GM19468 (cell line): ENCODE results near the gene ZFP1.
A peak's percentile ranks its signal among the peaks of the same experiment; 100 is the strongest.

Experiments
- ATAC-seq: cut with Tn5 transposase; IDR thresholded peaks from one replicate; pipeline ENCODE4 v1.9.1; 2021; ENCODE audit warnings: mild to moderate bottlenecking, moderate library complexity, moderate number of reproducible peaks; ENCODE audit not compliant: unreplicated experiment; ENCODE audit errors: extremely low read depth

The ZFP1 gene

GRCh38 chr16:75148311-75149195, at the start of gene ZFP1:
TSS of gene ZFP1 (plus strand) at chr16:75148524. CDS start at chr16:75152952, 4,428 bp downstream.
- ATAC-seq: peak; percentile 71

- ATAC-seq: no peak
Observed at GRCh38 chr16:75099075-75099667, 49.2 kb upstream of the ZFP1 start.

- ATAC-seq: no peak
Observed at GRCh38 chr16:75099738-75100602, 48.4 kb upstream of the ZFP1 start.

- no peak for ATAC-seq
Observed at GRCh38 chr16:75100603-75100990, 47.7 kb upstream of the ZFP1 start.

GRCh38 chr16:75101635-75102034, 46.7 kb upstream of the ZFP1 start:
- no peak for ATAC-seq

- no peak for ATAC-seq
Observed at GRCh38 chr16:75102595-75102994, 45.7 kb upstream of the ZFP1 start.

GRCh38 chr16:75103994-75104393, 44.3 kb upstream of the ZFP1 start:
- no peak for ATAC-seq

- ATAC-seq: no peak
Observed at GRCh38 chr16:75104836-75105235, 43.5 kb upstream of the ZFP1 start.

GRCh38 chr16:75105306-75106061, 42.8 kb upstream of the ZFP1 start:
- no peak for ATAC-seq

- ATAC-seq: no peak
Observed at GRCh38 chr16:75106351-75107274, 41.7 kb upstream of the ZFP1 start.

- ATAC-seq: no peak
Observed at GRCh38 chr16:75107505-75107904, 40.8 kb upstream of the ZFP1 start.

- no peak for ATAC-seq
Observed at GRCh38 chr16:75108792-75109731, 39.3 kb upstream of the ZFP1 start.

GRCh38 chr16:75109732-75110243, 38.5 kb upstream of the ZFP1 start:
- no peak for ATAC-seq

- ATAC-seq: peak; percentile 37
Observed at GRCh38 chr16:75110637-75111513, 37.4 kb upstream of the ZFP1 start.

- no peak for ATAC-seq
Observed at GRCh38 chr16:75111514-75111940, 36.8 kb upstream of the ZFP1 start.

GRCh38 chr16:75111961-75112733, 36.2 kb upstream of the ZFP1 start:
- no peak for ATAC-seq
